ENCODE measurements around the gene ZMIZ1. TPM values are rescaled to one million over a fixed set of nuclear protein-coding genes. Genes with fewer than 3 reads are reported as not detected.

The ZMIZ1 gene
- total and polyA plus RNA-seq, 4 donors, result 3.9 to 19.1 (median 9.8) TPM

DNA sequence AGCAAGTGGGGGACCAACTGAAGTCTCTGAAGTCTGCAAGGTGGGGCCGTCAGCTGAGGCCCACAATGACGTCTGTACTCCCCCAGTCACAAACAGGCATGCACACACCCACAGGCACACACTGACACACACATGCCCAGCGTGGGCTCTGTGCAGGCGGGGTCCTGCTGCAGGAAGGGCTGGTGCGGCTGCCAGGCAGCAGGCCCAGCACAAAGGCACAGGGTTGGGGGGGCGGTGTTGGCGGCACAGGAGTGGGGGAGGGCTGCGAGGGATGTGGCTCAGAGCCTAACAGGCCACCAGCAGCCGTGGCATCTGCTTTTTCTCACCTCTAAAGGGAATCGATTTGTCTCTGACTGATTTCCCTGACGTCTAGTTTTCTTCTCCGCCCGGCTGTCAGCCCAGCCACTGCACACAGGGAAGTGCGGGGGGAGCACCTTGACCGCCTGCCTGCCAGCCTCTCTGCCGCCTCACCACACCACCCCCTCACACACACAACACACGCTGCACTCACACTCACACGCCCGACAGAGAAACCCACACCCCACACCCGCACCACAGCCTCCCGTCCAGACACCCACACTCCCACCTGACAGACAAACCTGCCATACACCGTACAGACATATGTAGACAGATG is 43.5 kb upstream of the ZMIZ1 start:
- DNase-seq (ENCODE audit: low spot score), result no peak
- Histone ChIP-seq H3K4me1 (ENCODE audit: control insufficient read depth in 4 of 4, insufficient read depth in 4 of 4, low read length in 3 of 4) (peaks cover 24 to 51% (median 34%) of the 10 kb centered on the region in 4 donors), H3K9ac (ENCODE audit: low read depth in 1 of 2, low read length in 2 of 2) (no peak overlapping the region), H3K4me3 (ENCODE audit: low read depth in 1 of 3, low read length in 3 of 3) (no peak overlapping the region), H3K27ac (ENCODE audit: low read depth in 1 of 2, low read length in 2 of 2) (no peak overlapping the region), H3K27me3 (ENCODE audit: control insufficient read depth in 4 of 4, insufficient read depth in 4 of 4, low read length in 3 of 4) (no peaks in the 10 kb centered on the region), H3K9me3 (ENCODE audit: control insufficient read depth in 4 of 4, low read length in 3 of 4) (no peaks in the 10 kb centered on the region), H3K36me3 (ENCODE audit: control insufficient read depth in 4 of 4, insufficient read depth in 3 of 4, low read depth in 1 of 4, low read length in 3 of 4) (no peaks in the 10 kb centered on the region)
- TF ChIP-seq TAF1 (conservative IDR thresholded peaks at IDR 0.05) (no peak), JUND (IDR thresholded peaks at IDR 0.05) (no peak), CTCF (IDR thresholded peaks at IDR 0.05; ENCODE audit: low read depth, low read length, missing input control) (no peak), HNF4G (IDR thresholded peaks at IDR 0.05) (no peak), HNF4A (conservative IDR thresholded peaks at IDR 0.05) (no peak), REST (IDR thresholded peaks at IDR 0.05) (no peak), GABPA (IDR thresholded peaks at IDR 0.05 in 1 of 2, conservative IDR thresholded peaks at IDR 0.05 in 1 of 2) (no peak), FOXA2 (IDR thresholded peaks at IDR 0.05) (no peak), NR2F2 (IDR thresholded peaks at IDR 0.05) (no peak), FOXA1 (IDR thresholded peaks at IDR 0.05) (no peak)
- 55% methylated on average over 22 of the region's 22 CpGs for WGBS

DNA sequence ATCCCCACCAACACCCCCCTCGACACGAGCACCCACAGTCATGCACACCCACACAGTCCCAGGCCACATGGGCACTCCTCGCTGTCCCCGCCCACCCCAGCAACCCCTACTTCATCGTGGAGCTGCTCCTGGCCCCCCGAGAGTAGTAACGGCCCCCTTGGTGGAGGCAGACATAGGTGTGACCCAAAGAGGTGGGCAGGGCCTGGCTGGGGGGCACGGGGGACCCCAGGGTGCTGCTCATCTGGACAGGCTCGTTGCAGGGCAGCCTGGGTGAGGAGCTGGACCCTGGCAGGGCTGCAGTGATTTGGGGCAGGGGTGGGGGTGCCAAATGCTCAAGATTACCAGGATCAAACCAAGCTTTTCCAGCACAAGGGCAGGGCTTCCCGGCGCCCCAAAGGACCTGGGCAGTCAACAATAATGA is 42.4 kb upstream of the ZMIZ1 start:
- no peak overlapping the region for H3K4me3 ChIP-seq (ENCODE audit: low read depth in 1 of 3, low read length in 3 of 3)
- no peak overlapping the region for H3K27ac ChIP-seq (ENCODE audit: low read depth in 1 of 2, low read length in 2 of 2)
- no peak for TF ChIP-seq FOXA2 (IDR thresholded peaks at IDR 0.05)
- TF ChIP-seq SP1 (IDR thresholded peaks at IDR 0.05), result no peak
- no peak for TF ChIP-seq REST (IDR thresholded peaks at IDR 0.05)
- TF ChIP-seq HNF4A (conservative IDR thresholded peaks at IDR 0.05), result no peak
- TF ChIP-seq NR2F2 (IDR thresholded peaks at IDR 0.05), result no peak
- no peak for TF ChIP-seq FOXA1 (IDR thresholded peaks at IDR 0.05)
- TF ChIP-seq ZBTB33 (IDR thresholded peaks at IDR 0.05), result no peak
- TF ChIP-seq, protein P1, sequence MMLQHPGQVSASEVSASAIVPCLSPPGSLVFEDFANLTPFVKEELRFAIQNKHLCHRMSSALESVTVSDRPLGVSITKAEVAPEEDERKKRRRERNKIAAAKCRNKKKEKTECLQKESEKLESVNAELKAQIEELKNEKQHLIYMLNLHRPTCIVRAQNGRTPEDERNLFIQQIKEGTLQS (IDR thresholded peaks at IDR 0.05), result no peak
- TF ChIP-seq RAD21 (IDR thresholded peaks at IDR 0.05), result no peak
- no peak for TF ChIP-seq MAX (IDR thresholded peaks at IDR 0.05)
- TF ChIP-seq RXRA (IDR thresholded peaks at IDR 0.05), result no peak
- no peak for TF ChIP-seq JUND (IDR thresholded peaks at IDR 0.05)
- no peak for TF ChIP-seq CTCF (IDR thresholded peaks at IDR 0.05; ENCODE audit: low read depth, low read length, missing input control)
- no peaks in the 10 kb centered on the region for H3K36me3 ChIP-seq (ENCODE audit: control insufficient read depth in 4 of 4, insufficient read depth in 3 of 4, low read depth in 1 of 4, low read length in 3 of 4)
- WGBS, result 89% methylated on average over 11 of the region's 11 CpGs
- H3K27me3 ChIP-seq (ENCODE audit: control insufficient read depth in 4 of 4, insufficient read depth in 4 of 4, low read length in 3 of 4), result no peaks in the 10 kb centered on the region
- H3K9ac ChIP-seq (ENCODE audit: low read depth in 1 of 2, low read length in 2 of 2), result no peak overlapping the region
- peaks cover 22 to 42% (median 30%) of the 10 kb centered on the region in 4 donors for H3K4me1 ChIP-seq (ENCODE audit: control insufficient read depth in 4 of 4, insufficient read depth in 4 of 4, low read length in 3 of 4)
- no peaks in the 10 kb centered on the region for H3K9me3 ChIP-seq (ENCODE audit: control insufficient read depth in 4 of 4, low read length in 3 of 4)
- DNase-seq (ENCODE audit: low spot score), result no peak
